ENCODE data around the gene SPATS2.

DNA sequence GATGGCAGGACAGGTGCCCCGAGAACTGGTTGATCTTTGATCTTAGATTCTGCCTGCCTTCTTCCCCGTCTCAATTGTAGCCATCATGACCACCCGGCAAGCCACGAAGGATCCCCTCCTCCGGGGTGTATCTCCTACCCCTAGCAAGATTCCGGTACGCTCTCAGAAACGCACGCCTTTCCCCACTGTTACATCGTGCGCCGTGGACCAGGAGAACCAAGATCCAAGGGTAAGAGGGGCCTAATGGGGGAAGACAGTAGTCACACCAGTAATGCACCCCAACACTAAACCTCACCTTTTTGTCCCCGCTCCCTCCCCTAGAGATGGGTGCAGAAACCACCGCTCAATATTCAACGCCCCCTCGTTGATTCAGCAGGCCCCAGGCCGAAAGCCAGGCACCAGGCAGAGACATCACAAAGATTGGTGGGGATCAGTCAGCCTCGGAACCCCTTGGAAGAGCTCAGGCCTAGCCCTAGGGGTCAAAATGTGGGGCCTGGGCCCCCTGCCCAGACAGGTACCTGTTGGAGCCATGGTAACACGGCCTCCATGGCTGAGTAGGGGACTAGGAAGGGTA, 43.7 kb upstream of the SPATS2 start:
- no peak for TF ChIP-seq POLR2AphosphoS5 (IDR thresholded peaks at IDR 0.05)
- no peak for TF ChIP-seq CTCF (IDR thresholded peaks at IDR 0.05)
- no peak for TF ChIP-seq EP300 (IDR thresholded peaks at IDR 0.05)

All from sigmoid colon (tissue), 4 donors.